ENCODE results near the gene ARMH3. TPM values are rescaled to one million over a fixed set of nuclear protein-coding genes. Genes with fewer than 3 reads are reported as not detected.

Gene ARMH3
- total RNA-seq, 1 donor from 2014 or later = 21.7 TPM

GRCh38 chr10:101829561-101830315 is 226.2 kb downstream of the ARMH3 start:
- ATAC-seq = peak; percentile 3

- ATAC-seq = no peak
Measured at GRCh38 chr10:101828766-101829551, 227.0 kb downstream of the ARMH3 start.

GRCh38 chr10:101827919-101828600 is 227.9 kb downstream of the ARMH3 start:
- no peak for ATAC-seq

- no peak for ATAC-seq
Measured at GRCh38 chr10:101826852-101827434, 229.0 kb downstream of the ARMH3 start.

- ATAC-seq = no peak
Measured at GRCh38 chr10:101824736-101825135, 231.2 kb downstream of the ARMH3 start.

GRCh38 chr10:101818872-101819633 is 236.9 kb downstream of the ARMH3 start:
- peak; percentile 45 for ATAC-seq

- peak; percentile 95 for ATAC-seq
Measured at GRCh38 chr10:101818119-101818871, 237.7 kb downstream of the ARMH3 start, which contains the start of gene OGA. Gene OGA (minus strand): TSS chr10:101818444. CDS start chr10:101818022, 422 bp downstream.

GRCh38 chr10:101817337-101818118 is 238.4 kb downstream of the ARMH3 start:
- peak; percentile 75 for ATAC-seq

- ATAC-seq = no peak
Measured at GRCh38 chr10:101816913-101817336, 239.0 kb downstream of the ARMH3 start.

GRCh38 chr10:101816376-101816775 is 239.6 kb downstream of the ARMH3 start:
- ATAC-seq = no peak

GRCh38 chr10:101814466-101815071 is 241.4 kb downstream of the ARMH3 start:
- no peak for ATAC-seq

- no peak for ATAC-seq
Measured at GRCh38 chr10:101812606-101813005, 243.4 kb downstream of the ARMH3 start.

GRCh38 chr10:101807158-101807557 is 248.8 kb downstream of the ARMH3 start:
- ATAC-seq = no peak

- no peak for ATAC-seq
Measured at GRCh38 chr10:101803511-101803910, 252.5 kb downstream of the ARMH3 start.

GRCh38 chr10:101797403-101798059 is 258.4 kb downstream of the ARMH3 start:
- ATAC-seq = no peak
